Measurements from ENCODE around the gene PATJ. TPM values are rescaled to one million over a fixed set of nuclear protein-coding genes. Genes with fewer than 3 reads are reported as not detected.

The PATJ gene
- total and polyA plus RNA-seq, 2 experiments from 2014 or later: 20.0 to 44.8 TPM

DNA sequence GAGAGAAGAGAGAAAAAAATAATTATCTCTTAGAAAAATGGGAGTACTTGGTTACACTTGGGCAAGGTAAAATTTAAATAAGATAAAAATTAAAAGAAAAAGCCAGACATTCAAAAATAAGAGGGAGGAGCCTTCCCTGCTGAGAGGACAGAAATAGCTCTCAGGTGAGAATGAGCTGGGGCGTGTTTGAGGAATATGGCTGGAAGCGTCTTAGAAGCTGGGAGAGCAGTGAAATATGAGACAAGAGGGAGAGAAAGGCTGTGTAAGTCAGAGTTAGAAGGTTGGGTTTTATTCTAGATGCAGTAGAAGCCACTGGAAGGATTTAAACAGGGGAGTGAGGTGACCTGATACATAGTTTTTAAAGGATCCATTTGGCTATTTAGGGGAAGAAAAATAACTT lies 298.2 kb downstream of the PATJ start:
- Histone ChIP-seq H3K9me2 (replicated peaks; ENCODE audit: insufficient read depth) (no peaks in the 10 kb centered on the region), H3K9me3 (ENCODE audit: low read depth) (no peaks in the 10 kb centered on the region), H3K4me1 (ENCODE audit: insufficient read depth) (no peaks in the 10 kb centered on the region), H3K27ac (no peak overlapping the region), H3K79me2 (no peaks in the 10 kb centered on the region), H3K4me2 (no peak overlapping the region), H3K36me3 (replicated peaks; ENCODE audit: insufficient read depth, low read depth) (no peaks in the 10 kb centered on the region), H4K20me1 (ENCODE audit: insufficient read depth, poor library complexity, severe bottlenecking) (no peaks in the 10 kb centered on the region), H3K27me3 (no peaks in the 10 kb centered on the region), H2AFZ (no peak overlapping the region), H3K4me3 (no peak overlapping the region)
- WGBS (ENCODE audit: low lambda C conversion rate, missing lambda C conversion rate): 21% methylated on average over 2 of the region's 2 CpGs
- TF ChIP-seq EZH2phosphoT487 (IDR thresholded peaks at IDR 0.05; ENCODE audit: low read depth, severe bottlenecking, unreplicated experiment) (no peak), EZH2 (IDR thresholded peaks at IDR 0.05; ENCODE audit: borderline replicate concordance) (no peak)
- TF ChIP-seq, protein P1, sequence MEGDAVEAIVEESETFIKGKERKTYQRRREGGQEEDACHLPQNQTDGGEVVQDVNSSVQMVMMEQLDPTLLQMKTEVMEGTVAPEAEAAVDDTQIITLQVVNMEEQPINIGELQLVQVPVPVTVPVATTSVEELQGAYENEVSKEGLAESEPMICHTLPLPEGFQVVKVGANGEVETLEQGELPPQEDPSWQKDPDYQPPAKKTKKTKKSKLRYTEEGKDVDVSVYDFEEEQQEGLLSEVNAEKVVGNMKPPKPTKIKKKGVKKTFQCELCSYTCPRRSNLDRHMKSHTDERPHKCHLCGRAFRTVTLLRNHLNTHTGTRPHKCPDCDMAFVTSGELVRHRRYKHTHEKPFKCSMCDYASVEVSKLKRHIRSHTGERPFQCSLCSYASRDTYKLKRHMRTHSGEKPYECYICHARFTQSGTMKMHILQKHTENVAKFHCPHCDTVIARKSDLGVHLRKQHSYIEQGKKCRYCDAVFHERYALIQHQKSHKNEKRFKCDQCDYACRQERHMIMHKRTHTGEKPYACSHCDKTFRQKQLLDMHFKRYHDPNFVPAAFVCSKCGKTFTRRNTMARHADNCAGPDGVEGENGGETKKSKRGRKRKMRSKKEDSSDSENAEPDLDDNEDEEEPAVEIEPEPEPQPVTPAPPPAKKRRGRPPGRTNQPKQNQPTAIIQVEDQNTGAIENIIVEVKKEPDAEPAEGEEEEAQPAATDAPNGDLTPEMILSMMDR (IDR thresholded peaks at IDR 0.05; ENCODE audit: poor library complexity): no peak
- no peak for DNase-seq (ENCODE audit: low spot score)

DNA sequence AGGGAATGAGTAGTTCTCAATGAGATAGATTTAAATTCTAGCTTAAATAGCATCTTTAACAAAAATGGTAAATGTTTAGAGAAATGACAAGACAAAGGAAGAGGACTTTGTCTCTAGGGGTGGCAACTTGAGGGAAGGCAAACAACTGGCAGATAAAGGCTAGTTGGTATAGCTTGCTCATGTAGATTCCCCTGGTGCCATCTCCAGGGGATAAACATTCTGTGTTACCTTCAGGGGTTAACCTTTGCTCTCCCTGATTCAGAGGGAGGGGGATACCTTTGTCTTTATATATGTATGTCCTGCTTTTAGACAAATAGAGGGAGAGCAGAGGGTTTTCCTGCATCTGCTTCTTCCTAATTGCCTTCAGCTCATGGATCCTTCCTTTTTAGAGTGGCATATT lies 298.7 kb downstream of the PATJ start:
- Histone ChIP-seq H2AFZ (no peak overlapping the region), H3K4me1 (ENCODE audit: insufficient read depth) (no peaks in the 10 kb centered on the region), H3K9me2 (replicated peaks; ENCODE audit: insufficient read depth) (no peaks in the 10 kb centered on the region), H3K79me2 (no peaks in the 10 kb centered on the region), H3K27ac (no peak overlapping the region), H3K9me3 (ENCODE audit: low read depth) (no peaks in the 10 kb centered on the region), H3K27me3 (no peaks in the 10 kb centered on the region), H3K36me3 (replicated peaks; ENCODE audit: insufficient read depth, low read depth) (no peaks in the 10 kb centered on the region), H3K4me3 (no peak overlapping the region), H3K4me2 (no peak overlapping the region), H4K20me1 (ENCODE audit: insufficient read depth, poor library complexity, severe bottlenecking) (no peaks in the 10 kb centered on the region)
- TF ChIP-seq, protein P1 (IDR thresholded peaks at IDR 0.05; ENCODE audit: poor library complexity): no peak
- TF ChIP-seq EZH2 (IDR thresholded peaks at IDR 0.05; ENCODE audit: borderline replicate concordance) (no peak), EZH2phosphoT487 (IDR thresholded peaks at IDR 0.05; ENCODE audit: low read depth, severe bottlenecking, unreplicated experiment) (no peak)
- no peak for DNase-seq (ENCODE audit: low spot score)

DNA sequence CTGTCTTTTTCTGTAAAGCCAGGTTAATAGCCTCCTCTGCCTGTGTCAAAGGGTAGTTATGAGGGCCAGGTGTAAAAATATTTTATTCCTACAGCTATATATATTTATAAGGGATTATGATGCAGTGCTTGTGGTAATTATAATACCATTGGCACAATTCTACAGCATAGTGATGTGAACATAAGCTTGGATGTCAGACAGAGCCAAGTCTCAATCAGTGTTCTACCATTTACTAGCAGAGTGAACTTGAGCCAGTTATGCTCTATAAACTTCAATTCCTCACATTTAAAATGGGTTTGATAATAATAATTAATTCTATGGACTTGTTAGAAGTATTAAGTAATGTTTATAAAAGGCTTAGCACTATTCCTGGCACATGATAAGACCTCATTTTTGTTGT lies 300.9 kb downstream of the PATJ start:
- Histone ChIP-seq H3K36me3 (replicated peaks; ENCODE audit: insufficient read depth, low read depth) (no peaks in the 10 kb centered on the region), H3K27ac (no peak overlapping the region), H4K20me1 (ENCODE audit: insufficient read depth, poor library complexity, severe bottlenecking) (no peaks in the 10 kb centered on the region), H3K9me2 (replicated peaks; ENCODE audit: insufficient read depth) (no peaks in the 10 kb centered on the region), H3K27me3 (no peaks in the 10 kb centered on the region), H2AFZ (no peak overlapping the region), H3K4me1 (ENCODE audit: insufficient read depth) (no peaks in the 10 kb centered on the region), H3K79me2 (no peaks in the 10 kb centered on the region), H3K4me3 (no peak overlapping the region), H3K4me2 (no peak overlapping the region), H3K9me3 (ENCODE audit: low read depth) (no peaks in the 10 kb centered on the region)
- TF ChIP-seq, protein P1 (IDR thresholded peaks at IDR 0.05; ENCODE audit: poor library complexity): no peak
- no peak for TF ChIP-seq EZH2phosphoT487 (IDR thresholded peaks at IDR 0.05; ENCODE audit: low read depth, severe bottlenecking, unreplicated experiment)
- no peak for TF ChIP-seq EZH2 (IDR thresholded peaks at IDR 0.05; ENCODE audit: borderline replicate concordance)
- DNase-seq (ENCODE audit: low spot score): no peak

DNA sequence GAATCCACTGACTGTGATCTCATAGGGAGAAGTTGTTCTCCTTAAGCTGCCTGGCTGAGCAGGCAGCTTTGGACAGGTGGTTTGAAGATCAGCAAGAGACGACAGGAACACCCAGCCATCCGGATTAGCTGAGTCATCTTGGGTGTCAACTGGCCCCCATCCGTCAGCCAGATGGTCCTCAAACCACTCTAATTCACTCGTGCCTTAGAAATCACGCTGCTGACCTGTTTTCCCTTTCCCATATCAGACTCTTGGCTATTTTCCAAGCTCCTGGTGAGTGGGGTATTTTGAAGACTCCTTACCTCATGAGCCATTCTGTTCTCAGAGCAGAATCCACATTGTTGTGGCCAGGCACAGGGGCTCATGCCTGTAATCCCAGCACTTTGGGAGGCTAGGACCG lies 303.3 kb downstream of the PATJ start:
- Histone ChIP-seq H3K9me2 (replicated peaks; ENCODE audit: insufficient read depth) (no peaks in the 10 kb centered on the region), H3K36me3 (replicated peaks; ENCODE audit: insufficient read depth, low read depth) (no peaks in the 10 kb centered on the region), H4K20me1 (ENCODE audit: insufficient read depth, poor library complexity, severe bottlenecking) (no peaks in the 10 kb centered on the region), H3K27ac (no peak overlapping the region), H3K79me2 (no peaks in the 10 kb centered on the region), H3K4me3 (no peak overlapping the region), H2AFZ (no peak overlapping the region), H3K4me1 (ENCODE audit: insufficient read depth) (no peaks in the 10 kb centered on the region), H3K9me3 (ENCODE audit: low read depth) (no peaks in the 10 kb centered on the region), H3K4me2 (no peak overlapping the region), H3K27me3 (no peaks in the 10 kb centered on the region)
- 58% methylated on average over 6 of the region's 6 CpGs for WGBS (ENCODE audit: low lambda C conversion rate, missing lambda C conversion rate)
- TF ChIP-seq EZH2phosphoT487 (IDR thresholded peaks at IDR 0.05; ENCODE audit: low read depth, severe bottlenecking, unreplicated experiment) (no peak), EZH2 (IDR thresholded peaks at IDR 0.05; ENCODE audit: borderline replicate concordance) (no peak)
- DNase-seq (ENCODE audit: low spot score): no peak

Data from hepatocyte (in vitro differentiated cells).